Loucy (cell line): ENCODE measurements around the gene MLEC.

Experiments used
- CTCF ChIP-seq: fragments of 200-600 bp; sonication (generic); conservative IDR thresholded peaks from 2 replicates; pipeline ENCODE4 v1.5.1; 2014; ENCODE audit warnings: mild to moderate bottlenecking, antibody characterized with exemption, low read length
- EZH2phosphoT487 ChIP-seq: fragments of 200-600 bp; IDR thresholded peaks from 2 replicates; pipeline ENCODE4 v1.6.1; 2018; ENCODE audit warnings: antibody characterized with exemption, mild to moderate bottlenecking, moderate library complexity, borderline replicate concordance

GRCh38 chr12:120735181-120735580, 48.2 kb downstream of the MLEC start:
- TF ChIP-seq EZH2phosphoT487 (no peak), CTCF (no peak)
